Measurements from ENCODE around the gene DNAJC24. TPM values are rescaled to one million over a fixed set of nuclear protein-coding genes. Genes with fewer than 3 reads are reported as not detected.

The DNAJC24 gene
- total RNA-seq, 1 donor from 2014 or later: 11.5 TPM

GRCh38 chr11:31433851-31434250 is 64.2 kb downstream of the DNAJC24 start:
- Histone ChIP-seq H3K9ac (ENCODE audit: low read depth in 1 of 3, low read length in 3 of 3) (no peak overlapping the region), H3K9me3 (ENCODE audit: control insufficient read depth in 3 of 3, low read length in 3 of 3) (no peaks in the 10 kb centered on the region), H3K27ac (ENCODE audit: low read depth, low read length) (no peak overlapping the region), H3K4me1 (ENCODE audit: control insufficient read depth in 3 of 3, insufficient read depth in 3 of 3, low read length in 3 of 3) (no peaks in the 10 kb centered on the region), H3K36me3 (ENCODE audit: control insufficient read depth in 3 of 3, insufficient read depth in 3 of 3, low read length in 3 of 3) (peaks cover 0 to 7% (median 6%) of the 10 kb centered on the region in 3 donors), H3K27me3 (ENCODE audit: control insufficient read depth in 3 of 3, insufficient read depth in 3 of 3, low read length in 3 of 3) (no peaks in the 10 kb centered on the region), H3K4me3 (ENCODE audit: low read length in 3 of 3) (no peak overlapping the region)

DNA sequence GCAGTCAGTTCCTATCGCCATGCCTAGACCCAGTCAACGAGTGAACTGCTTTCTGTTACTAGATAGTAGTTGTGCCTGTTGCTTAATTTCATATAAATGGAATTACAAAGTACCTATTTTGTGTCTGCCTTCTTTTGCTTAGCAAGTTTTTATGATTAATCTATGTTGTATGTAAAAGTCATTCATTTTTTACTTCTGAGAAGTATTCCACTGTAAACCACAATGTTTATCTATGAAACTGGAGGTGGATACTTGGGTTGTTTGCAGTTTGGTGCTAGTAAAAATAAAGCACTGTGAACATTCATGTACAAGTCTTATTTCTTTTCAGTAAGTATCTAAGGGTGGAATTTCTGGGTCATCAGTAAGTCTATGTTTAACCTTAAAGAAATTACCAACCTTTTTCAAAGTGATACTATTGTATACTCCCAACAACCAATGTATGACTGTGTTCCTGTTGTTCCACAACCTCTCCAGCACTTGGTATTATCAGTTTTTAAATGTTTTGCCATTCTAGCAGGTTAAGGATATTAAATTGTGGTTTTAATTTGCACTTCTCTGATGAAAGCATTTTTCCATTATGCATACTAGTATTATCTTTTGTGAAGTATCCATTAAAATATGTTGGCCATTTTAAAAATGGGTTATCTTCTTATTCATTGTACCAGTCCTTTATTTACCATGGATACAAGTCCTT is 68.2 kb downstream of the DNAJC24 start:
- Histone ChIP-seq H3K27ac (ENCODE audit: low read depth, low read length) (no peak overlapping the region), H3K27me3 (ENCODE audit: control insufficient read depth in 3 of 3, insufficient read depth in 3 of 3, low read length in 3 of 3) (no peaks in the 10 kb centered on the region), H3K4me3 (ENCODE audit: low read length in 3 of 3) (no peak overlapping the region), H3K9me3 (ENCODE audit: control insufficient read depth in 3 of 3, low read length in 3 of 3) (no peaks in the 10 kb centered on the region), H3K36me3 (ENCODE audit: control insufficient read depth in 3 of 3, insufficient read depth in 3 of 3, low read length in 3 of 3) (peaks cover 0 to 1% (median 0%) of the 10 kb centered on the region in 3 donors), H3K9ac (ENCODE audit: low read depth in 1 of 3, low read length in 3 of 3) (no peak overlapping the region), H3K4me1 (ENCODE audit: control insufficient read depth in 3 of 3, insufficient read depth in 3 of 3, low read length in 3 of 3) (no peaks in the 10 kb centered on the region)

- no peak overlapping the region for H3K27ac ChIP-seq (ENCODE audit: low read depth, low read length)
- no peaks in the 10 kb centered on the region for H3K36me3 ChIP-seq (ENCODE audit: control insufficient read depth in 3 of 3, insufficient read depth in 3 of 3, low read length in 3 of 3)
- H3K4me1 ChIP-seq (ENCODE audit: control insufficient read depth in 3 of 3, insufficient read depth in 3 of 3, low read length in 3 of 3): no peaks in the 10 kb centered on the region
- H3K9me3 ChIP-seq (ENCODE audit: control insufficient read depth in 3 of 3, low read length in 3 of 3): no peaks in the 10 kb centered on the region
- H3K27me3 ChIP-seq (ENCODE audit: control insufficient read depth in 3 of 3, insufficient read depth in 3 of 3, low read length in 3 of 3): no peaks in the 10 kb centered on the region
- no peak overlapping the region for H3K9ac ChIP-seq (ENCODE audit: low read depth in 1 of 3, low read length in 3 of 3)
- H3K4me3 ChIP-seq (ENCODE audit: low read length in 3 of 3): no peak overlapping the region
These were observed 71.6 kb downstream of the DNAJC24 start for GRCh38 chr11:31441296-31441695.

- no peak overlapping the region for H3K9ac ChIP-seq (ENCODE audit: low read depth in 1 of 3, low read length in 3 of 3)
- H3K36me3 ChIP-seq (ENCODE audit: control insufficient read depth in 3 of 3, insufficient read depth in 3 of 3, low read length in 3 of 3): peaks cover 0 to under 1% (median 0%) of the 10 kb centered on the region in 3 donors
- H3K9me3 ChIP-seq (ENCODE audit: control insufficient read depth in 3 of 3, low read length in 3 of 3): no peaks in the 10 kb centered on the region
- no peaks in the 10 kb centered on the region for H3K27me3 ChIP-seq (ENCODE audit: control insufficient read depth in 3 of 3, insufficient read depth in 3 of 3, low read length in 3 of 3)
- no peaks in the 10 kb centered on the region for H3K4me1 ChIP-seq (ENCODE audit: control insufficient read depth in 3 of 3, insufficient read depth in 3 of 3, low read length in 3 of 3)
- H3K27ac ChIP-seq (ENCODE audit: low read depth, low read length): no peak overlapping the region
- no peak overlapping the region for H3K4me3 ChIP-seq (ENCODE audit: low read length in 3 of 3)
These were observed 72.4 kb downstream of the DNAJC24 start for GRCh38 chr11:31442086-31442485.

- Histone ChIP-seq H3K27me3 (ENCODE audit: control insufficient read depth in 3 of 3, insufficient read depth in 3 of 3, low read length in 3 of 3) (no peaks in the 10 kb centered on the region), H3K4me3 (ENCODE audit: low read length in 3 of 3) (no peak overlapping the region), H3K36me3 (ENCODE audit: control insufficient read depth in 3 of 3, insufficient read depth in 3 of 3, low read length in 3 of 3) (peaks cover 0 to 3% (median 0%) of the 10 kb centered on the region in 3 donors), H3K9me3 (ENCODE audit: control insufficient read depth in 3 of 3, low read length in 3 of 3) (no peaks in the 10 kb centered on the region), H3K9ac (ENCODE audit: low read depth in 1 of 3, low read length in 3 of 3) (no peak overlapping the region), H3K27ac (ENCODE audit: low read depth, low read length) (no peak overlapping the region), H3K4me1 (ENCODE audit: control insufficient read depth in 3 of 3, insufficient read depth in 3 of 3, low read length in 3 of 3) (no peaks in the 10 kb centered on the region)
These were observed 74.1 kb downstream of the DNAJC24 start for GRCh38 chr11:31443802-31444201.

DNA sequence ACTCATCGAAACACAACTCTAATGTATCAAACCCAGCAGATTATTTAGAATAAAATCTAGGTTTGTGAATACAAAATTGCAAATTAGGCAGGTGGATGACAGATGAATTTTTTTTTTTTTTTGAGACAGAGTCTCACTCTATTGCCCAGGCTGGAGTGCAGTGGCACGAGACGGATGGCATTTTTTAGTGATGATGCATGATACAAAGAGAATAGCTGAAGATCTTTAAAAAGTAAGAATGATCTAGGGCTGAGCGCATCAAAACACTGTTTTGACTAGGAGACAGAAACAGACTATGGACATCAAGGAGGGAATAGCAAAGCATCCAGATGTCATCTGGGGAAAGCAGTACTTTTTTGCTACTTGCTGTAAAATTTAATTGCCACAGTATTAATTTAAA is 76.0 kb downstream of the DNAJC24 start:
- Histone ChIP-seq H3K4me1 (ENCODE audit: control insufficient read depth in 3 of 3, insufficient read depth in 3 of 3, low read length in 3 of 3) (no peaks in the 10 kb centered on the region), H3K27ac (ENCODE audit: low read depth, low read length) (no peak overlapping the region), H3K27me3 (ENCODE audit: control insufficient read depth in 3 of 3, insufficient read depth in 3 of 3, low read length in 3 of 3) (no peaks in the 10 kb centered on the region), H3K9ac (ENCODE audit: low read depth in 1 of 3, low read length in 3 of 3) (no peak overlapping the region), H3K4me3 (ENCODE audit: low read length in 3 of 3) (no peak overlapping the region), H3K9me3 (ENCODE audit: control insufficient read depth in 3 of 3, low read length in 3 of 3) (no peaks in the 10 kb centered on the region), H3K36me3 (ENCODE audit: control insufficient read depth in 3 of 3, insufficient read depth in 3 of 3, low read length in 3 of 3) (peaks cover 0 to 3% (median 0%) of the 10 kb centered on the region in 3 donors)

DNA sequence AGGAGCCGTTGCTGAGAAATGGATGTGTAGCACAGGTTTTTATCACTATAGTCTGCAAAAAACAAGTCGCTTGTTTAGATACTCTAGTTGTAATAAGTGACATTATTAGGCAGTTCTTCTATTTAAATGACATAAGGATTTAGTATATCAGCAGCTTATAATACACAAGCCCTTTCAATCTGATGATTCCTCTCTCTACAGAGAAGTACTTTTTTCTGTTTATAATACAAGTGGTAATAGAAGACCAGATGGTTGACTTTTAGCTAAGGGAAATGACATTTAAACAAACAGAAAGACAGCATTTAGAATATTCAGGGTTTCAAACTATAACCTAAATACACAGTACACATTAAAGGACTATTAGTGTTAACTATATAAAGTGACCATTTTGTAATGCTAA is 79.4 kb downstream of the DNAJC24 start:
- H3K36me3 ChIP-seq (ENCODE audit: control insufficient read depth in 3 of 3, insufficient read depth in 3 of 3, low read length in 3 of 3): peaks cover 0 to 3% (median 0%) of the 10 kb centered on the region in 3 donors
- H3K27ac ChIP-seq (ENCODE audit: low read depth, low read length): no peak overlapping the region
- H3K9ac ChIP-seq (ENCODE audit: low read depth in 1 of 3, low read length in 3 of 3): no peak overlapping the region
- no peaks in the 10 kb centered on the region for H3K4me1 ChIP-seq (ENCODE audit: control insufficient read depth in 3 of 3, insufficient read depth in 3 of 3, low read length in 3 of 3)
- no peaks in the 10 kb centered on the region for H3K9me3 ChIP-seq (ENCODE audit: control insufficient read depth in 3 of 3, low read length in 3 of 3)
- H3K27me3 ChIP-seq (ENCODE audit: control insufficient read depth in 3 of 3, insufficient read depth in 3 of 3, low read length in 3 of 3): no peaks in the 10 kb centered on the region
- H3K4me3 ChIP-seq (ENCODE audit: low read length in 3 of 3): no peak overlapping the region

GRCh38 chr11:31450841-31451240 is 81.2 kb downstream of the DNAJC24 start:
- Histone ChIP-seq H3K9ac (ENCODE audit: low read depth in 1 of 3, low read length in 3 of 3) (no peak overlapping the region), H3K4me3 (ENCODE audit: low read length in 3 of 3) (no peak overlapping the region), H3K27me3 (ENCODE audit: control insufficient read depth in 3 of 3, insufficient read depth in 3 of 3, low read length in 3 of 3) (no peaks in the 10 kb centered on the region), H3K4me1 (ENCODE audit: control insufficient read depth in 3 of 3, insufficient read depth in 3 of 3, low read length in 3 of 3) (no peaks in the 10 kb centered on the region), H3K36me3 (ENCODE audit: control insufficient read depth in 3 of 3, insufficient read depth in 3 of 3, low read length in 3 of 3) (peaks cover 0 to 3% (median 0%) of the 10 kb centered on the region in 3 donors), H3K9me3 (ENCODE audit: control insufficient read depth in 3 of 3, low read length in 3 of 3) (no peaks in the 10 kb centered on the region), H3K27ac (ENCODE audit: low read depth, low read length) (no peak overlapping the region)

- Histone ChIP-seq H3K9ac (ENCODE audit: low read depth in 1 of 3, low read length in 3 of 3) (no peak overlapping the region), H3K27ac (ENCODE audit: low read depth, low read length) (no peak overlapping the region), H3K9me3 (ENCODE audit: control insufficient read depth in 3 of 3, low read length in 3 of 3) (no peaks in the 10 kb centered on the region), H3K27me3 (ENCODE audit: control insufficient read depth in 3 of 3, insufficient read depth in 3 of 3, low read length in 3 of 3) (no peaks in the 10 kb centered on the region), H3K4me1 (ENCODE audit: control insufficient read depth in 3 of 3, insufficient read depth in 3 of 3, low read length in 3 of 3) (no peaks in the 10 kb centered on the region), H3K36me3 (ENCODE audit: control insufficient read depth in 3 of 3, insufficient read depth in 3 of 3, low read length in 3 of 3) (no peaks in the 10 kb centered on the region), H3K4me3 (ENCODE audit: low read length in 3 of 3) (no peak overlapping the region)
These were observed 85.5 kb downstream of the DNAJC24 start for GRCh38 chr11:31455177-31455576.

- Histone ChIP-seq H3K9me3 (ENCODE audit: control insufficient read depth in 3 of 3, low read length in 3 of 3) (peaks cover 0 to 4% (median 3%) of the 10 kb centered on the region in 3 donors), H3K36me3 (ENCODE audit: control insufficient read depth in 3 of 3, insufficient read depth in 3 of 3, low read length in 3 of 3) (no peaks in the 10 kb centered on the region), H3K27ac (ENCODE audit: low read depth, low read length) (no peak overlapping the region), H3K4me1 (ENCODE audit: control insufficient read depth in 3 of 3, insufficient read depth in 3 of 3, low read length in 3 of 3) (no peaks in the 10 kb centered on the region), H3K27me3 (ENCODE audit: control insufficient read depth in 3 of 3, insufficient read depth in 3 of 3, low read length in 3 of 3) (no peaks in the 10 kb centered on the region), H3K9ac (ENCODE audit: low read depth in 1 of 3, low read length in 3 of 3) (no peak overlapping the region), H3K4me3 (ENCODE audit: low read length in 3 of 3) (no peak overlapping the region)
These were observed 94.8 kb downstream of the DNAJC24 start for GRCh38 chr11:31464436-31464835.
